GM18858 (cell line): Measurements from ENCODE around the gene GAL3ST2.
"Not testable (repeated sequence)": the region's sequence is repeated elsewhere in the genome, so short reads cannot be mapped to it uniquely, and the experiment has no call there.

Experiments used
- ATAC-seq: cut with Tn5 transposase; IDR thresholded peaks from one replicate; pipeline ENCODE4 v1.9.1; 2021; ENCODE audit not compliant: unreplicated experiment

Gene GAL3ST2

DNA sequence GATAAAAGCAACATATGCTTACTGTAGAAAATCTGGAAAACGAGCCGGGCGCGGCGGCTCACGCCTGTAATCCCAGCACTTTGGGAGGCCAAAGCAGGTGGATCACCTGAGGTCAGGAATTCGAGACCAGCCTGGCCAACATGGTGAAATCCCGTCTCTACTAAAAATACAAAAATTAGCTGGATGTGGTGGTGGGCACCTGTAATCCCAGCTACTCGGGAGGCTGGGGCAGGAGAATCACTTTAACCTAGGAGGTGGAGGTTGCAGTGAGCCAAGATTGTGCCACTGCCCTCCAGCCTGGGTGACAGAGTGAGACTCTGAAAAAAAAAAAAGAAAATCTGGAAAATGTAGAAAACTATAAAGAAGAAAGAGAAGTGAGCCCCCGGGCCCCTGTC is 41.2 kb downstream of the GAL3ST2 start:
- ATAC-seq, result not testable (repeated sequence)

DNA sequence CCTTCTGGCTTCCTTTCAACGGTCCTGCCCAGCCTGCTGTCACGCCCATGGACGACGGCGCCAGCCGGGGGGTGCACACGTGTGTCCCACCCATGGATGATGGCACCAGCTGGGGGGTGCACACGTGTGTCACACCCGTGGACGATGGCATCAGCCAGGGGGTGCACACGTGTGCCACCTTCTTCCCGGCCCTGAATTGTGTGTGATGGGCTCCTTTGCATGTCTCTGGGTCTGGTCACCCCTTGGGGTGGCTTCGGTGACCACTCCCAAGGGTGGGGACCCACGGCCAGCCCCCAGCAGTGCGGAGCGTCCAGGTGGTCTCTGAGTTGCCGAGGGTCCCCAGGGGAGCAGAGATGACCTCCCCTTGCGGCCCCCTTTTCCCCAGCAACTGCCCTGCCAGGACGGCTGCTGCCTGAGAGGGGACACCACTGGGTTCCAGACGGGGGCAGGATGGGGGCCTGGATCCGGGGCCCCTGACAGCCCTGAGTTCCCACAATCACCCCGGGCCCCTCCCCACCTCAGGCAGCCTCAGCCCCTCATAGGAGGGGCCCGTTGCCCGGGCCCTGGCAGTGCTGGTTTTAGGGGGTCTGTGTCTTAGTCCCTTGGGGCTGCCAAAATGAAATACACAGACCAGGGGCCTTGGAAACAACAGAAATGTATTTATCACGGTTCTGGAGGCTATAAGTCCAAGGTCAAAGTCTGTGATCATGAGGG is 41.8 kb downstream of the GAL3ST2 start:
- ATAC-seq, result no peak

- ATAC-seq, result no peak
Observed at GRCh38 chr2:241818943-241819270, 42.3 kb downstream of the GAL3ST2 start.

DNA sequence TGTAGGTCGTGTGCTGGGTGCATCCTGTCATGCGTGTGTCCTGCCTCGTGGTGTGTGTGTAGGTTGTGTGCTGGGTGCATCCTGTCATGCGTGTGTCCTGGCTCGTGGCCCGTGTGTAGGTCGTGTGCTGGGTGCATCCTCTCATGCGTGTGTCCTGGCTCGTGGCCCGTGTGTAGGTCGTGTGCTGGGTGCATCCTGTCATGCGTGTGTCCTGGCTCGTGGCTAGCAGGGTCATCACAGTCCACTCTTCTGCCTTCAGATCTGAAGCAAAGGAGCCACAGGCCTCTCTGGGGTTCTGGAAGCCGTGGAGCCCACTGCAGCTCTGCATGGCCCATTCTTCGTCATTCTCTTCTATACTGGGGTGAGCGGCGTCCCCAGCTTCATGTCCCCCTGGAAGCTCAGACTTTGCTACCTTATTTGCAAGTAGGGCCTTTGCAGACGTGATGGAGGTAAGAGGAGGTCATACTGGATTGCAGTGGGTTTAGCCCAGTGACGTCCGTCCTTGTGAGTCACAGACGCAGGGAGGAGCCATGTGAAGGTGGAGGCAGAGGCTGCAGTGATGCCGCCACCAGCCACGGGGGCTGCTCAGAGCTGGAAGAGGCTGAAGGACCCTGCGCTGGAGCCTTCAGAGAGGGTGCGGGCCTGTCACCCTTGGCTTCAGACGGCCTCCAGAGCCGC is 43.5 kb downstream of the GAL3ST2 start:
- ATAC-seq, result not testable (repeated sequence)

DNA sequence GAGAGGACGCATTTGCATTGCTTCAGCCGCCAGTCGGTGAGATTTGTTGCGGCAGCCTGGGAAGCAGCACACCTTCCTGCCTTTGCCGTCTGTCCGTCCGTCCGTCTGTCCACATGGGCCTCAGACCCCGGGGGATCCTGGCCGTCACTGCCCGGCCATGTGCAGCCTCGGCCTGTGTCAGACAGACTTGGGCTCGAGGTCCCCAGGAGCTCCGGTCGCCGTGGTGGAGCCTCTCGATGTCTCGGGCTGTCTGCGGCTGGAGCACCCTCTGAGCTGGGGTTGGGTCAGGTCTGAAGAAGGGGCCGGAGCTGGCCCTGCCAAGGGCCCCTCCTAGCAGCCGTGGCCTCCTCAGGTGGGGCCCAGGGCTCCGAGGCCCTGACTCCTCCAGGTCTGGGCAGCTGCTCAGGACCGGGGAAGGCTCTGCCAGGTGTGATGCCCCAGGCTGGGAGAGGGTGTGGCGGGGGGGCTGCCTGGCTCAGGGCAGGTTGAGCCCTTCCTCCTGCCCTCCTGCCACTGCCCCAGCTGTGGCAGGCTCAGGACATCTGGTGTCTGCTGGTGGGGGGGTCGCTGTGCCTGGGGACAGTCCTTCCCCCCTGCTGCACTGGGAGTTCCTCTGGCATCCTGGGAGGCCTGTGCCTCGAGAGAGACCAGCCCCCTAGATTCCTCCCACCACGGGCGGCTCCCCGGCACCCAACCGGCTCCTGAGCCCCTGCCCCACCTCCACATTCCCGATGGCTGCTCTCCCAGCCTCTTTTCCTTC is 44.2 kb downstream of the GAL3ST2 start:
- no peak for ATAC-seq

DNA sequence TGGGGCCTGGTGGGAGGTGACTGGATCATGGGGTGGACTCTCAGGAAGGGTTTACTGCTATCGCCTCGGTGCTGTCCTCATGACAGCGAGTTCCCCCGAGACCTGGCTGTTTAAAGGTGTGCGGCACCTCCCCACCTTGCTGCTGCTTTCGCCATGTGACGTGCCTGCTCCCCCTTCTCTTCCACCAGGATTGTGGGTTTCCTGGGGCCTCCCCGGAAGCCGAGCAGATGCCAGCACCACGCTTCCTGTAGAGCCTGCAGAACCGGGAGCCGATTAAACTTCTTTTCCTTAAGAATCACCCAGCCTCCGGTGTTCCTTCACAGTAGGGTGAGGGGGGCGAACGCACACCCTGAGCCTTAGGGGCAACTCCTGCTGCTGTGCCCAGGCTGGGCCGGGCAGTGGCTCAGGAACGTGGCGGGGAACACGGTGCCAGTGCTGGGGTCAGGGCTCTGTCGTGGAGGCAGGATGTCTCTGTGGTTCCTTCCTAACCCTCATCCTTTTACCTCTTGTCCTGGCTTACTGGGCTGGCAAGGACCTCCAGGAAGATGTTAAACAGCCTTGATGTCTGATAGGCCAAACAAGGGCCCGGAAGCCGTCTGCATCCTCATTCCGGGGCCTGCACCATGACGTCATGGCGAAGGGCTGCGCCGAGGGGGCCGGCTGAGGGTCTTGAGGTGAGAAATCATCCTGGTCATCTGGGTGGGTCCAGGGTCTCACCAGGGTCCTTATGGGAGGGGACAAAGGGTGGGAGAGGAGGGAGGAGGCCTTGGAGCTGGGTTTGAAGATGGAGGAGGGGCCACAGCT is 45.0 kb downstream of the GAL3ST2 start:
- ATAC-seq, result no peak

DNA sequence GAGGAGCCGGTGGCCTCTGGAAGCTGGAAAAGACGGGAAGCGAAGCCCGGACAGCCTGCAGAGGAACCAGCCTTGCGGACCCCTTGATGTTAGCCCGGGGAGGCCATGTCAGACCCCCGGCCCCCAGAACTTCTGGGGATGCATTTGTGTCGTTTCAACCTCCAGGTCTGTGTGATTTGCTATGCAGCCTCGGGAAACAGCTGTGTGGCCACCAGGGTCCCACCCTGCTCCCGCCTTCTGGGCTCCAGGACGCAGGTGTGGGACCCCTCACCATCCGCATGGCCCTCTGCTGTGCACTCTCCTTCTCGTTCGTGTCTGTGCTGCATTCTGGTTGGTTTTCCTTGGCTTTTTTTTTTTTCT is 45.6 kb downstream of the GAL3ST2 start:
- no peak for ATAC-seq

- ATAC-seq, result not testable (repeated sequence)
Observed at GRCh38 chr2:241823531-241824437, 47.2 kb downstream of the GAL3ST2 start.

- ATAC-seq, result no peak
Observed at GRCh38 chr2:241827394-241827793, 50.8 kb downstream of the GAL3ST2 start.

DNA sequence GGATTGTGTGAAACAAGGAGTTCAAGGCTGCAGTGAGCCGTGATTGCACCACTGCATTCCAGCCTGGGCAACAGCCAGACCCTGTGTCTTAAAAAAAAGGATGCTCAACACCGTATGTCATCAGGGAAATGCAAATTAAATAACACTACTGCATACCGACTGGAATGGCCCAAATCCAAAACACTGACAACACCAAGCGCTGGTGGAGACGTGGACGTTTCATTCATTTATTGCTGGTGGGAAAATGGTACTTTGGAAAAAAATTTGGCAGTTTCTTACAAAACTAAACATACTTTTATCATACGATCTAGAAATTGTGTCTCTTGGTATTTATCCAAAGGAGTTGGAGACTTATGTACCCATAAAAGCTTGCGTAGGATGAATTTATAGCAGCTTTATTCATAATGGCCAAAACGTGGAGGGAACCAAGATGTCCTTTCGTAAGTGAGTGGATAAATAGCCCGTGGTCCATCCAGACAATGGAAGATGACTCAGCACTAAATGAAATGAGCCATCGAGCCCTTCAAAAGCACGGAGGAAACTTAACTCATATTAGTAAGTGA is 56.6 kb downstream of the GAL3ST2 start:
- ATAC-seq, result no peak

DNA sequence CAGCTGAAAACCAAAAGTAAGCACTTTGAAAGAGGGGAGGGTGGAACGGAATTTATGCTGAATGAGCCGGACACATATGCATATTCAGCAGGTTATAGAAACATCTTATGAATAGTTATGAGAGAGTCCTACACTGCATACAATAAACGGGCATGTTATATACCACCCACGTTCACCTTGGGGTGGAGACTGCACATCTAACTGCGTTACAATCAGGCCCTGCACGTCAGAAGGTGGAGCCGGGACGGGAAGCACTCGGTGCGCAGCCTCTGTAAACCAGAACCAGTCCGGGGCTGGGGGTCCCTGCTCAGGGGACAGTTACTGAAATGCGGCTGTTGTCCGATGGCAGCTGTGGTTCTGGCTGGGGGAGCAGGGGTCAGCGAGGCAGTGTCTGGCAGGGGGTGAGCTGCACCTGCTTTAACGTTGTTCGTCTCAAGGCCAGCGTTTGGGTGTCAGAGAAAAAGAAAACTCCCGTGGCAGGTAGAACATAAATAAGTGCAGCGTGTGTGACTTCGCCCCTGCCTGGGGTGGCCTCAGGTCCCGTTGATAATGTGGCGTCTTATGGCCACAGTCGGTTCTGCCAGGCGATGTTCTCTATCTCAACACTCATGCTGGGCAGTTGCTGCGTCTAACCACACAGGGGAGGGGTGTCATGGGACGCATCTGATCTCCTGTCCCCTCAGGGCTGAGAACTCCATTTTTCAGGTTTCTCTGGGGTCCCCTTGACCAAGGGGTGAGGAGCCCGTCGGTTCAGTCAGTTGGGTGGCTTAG is 57.3 kb downstream of the GAL3ST2 start:
- not testable (repeated sequence) for ATAC-seq

- no peak for ATAC-seq
Observed at GRCh38 chr2:241834527-241835210, 58.0 kb downstream of the GAL3ST2 start.

GRCh38 chr2:241835611-241836010 is 59.0 kb downstream of the GAL3ST2 start:
- no peak for ATAC-seq

- ATAC-seq, result no peak
Observed at GRCh38 chr2:241836292-241836691, 59.7 kb downstream of the GAL3ST2 start.

DNA sequence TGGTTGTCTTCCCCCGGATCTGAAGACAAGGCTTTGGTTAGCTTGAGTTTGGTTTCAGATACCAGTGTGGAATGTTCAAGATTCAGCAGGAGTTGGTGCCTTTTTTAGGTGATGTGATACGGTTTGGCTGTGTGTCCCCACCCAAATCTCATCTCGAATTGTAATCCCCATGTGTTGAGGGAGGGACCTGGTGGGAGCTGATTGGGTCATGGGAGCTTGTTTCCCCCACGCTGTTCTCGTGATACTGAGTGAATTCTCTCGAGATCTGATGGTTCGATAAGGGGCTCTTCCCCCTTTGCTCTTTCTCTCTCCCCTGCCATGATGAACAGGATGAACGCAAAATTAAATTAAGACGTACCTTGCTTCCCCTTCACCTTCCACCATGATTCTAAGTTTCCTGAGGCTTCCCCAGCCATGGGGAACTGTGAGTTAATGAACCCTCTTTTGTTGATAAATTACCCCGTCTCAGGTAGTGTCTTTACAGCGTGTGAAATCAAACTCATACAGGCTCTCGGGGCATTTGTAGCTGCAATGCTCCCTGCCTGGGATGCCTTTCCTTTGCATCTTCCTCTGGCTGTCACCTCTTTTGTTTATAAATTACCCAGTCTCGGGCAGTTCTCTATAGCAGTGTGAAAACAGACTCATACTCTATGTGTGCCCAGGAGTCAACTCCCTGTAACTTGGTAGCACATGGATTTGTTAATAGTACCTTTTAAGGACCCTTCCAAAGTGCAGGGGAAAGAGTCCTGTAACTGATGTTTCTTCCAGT is 60.8 kb downstream of the GAL3ST2 start:
- no peak for ATAC-seq

DNA sequence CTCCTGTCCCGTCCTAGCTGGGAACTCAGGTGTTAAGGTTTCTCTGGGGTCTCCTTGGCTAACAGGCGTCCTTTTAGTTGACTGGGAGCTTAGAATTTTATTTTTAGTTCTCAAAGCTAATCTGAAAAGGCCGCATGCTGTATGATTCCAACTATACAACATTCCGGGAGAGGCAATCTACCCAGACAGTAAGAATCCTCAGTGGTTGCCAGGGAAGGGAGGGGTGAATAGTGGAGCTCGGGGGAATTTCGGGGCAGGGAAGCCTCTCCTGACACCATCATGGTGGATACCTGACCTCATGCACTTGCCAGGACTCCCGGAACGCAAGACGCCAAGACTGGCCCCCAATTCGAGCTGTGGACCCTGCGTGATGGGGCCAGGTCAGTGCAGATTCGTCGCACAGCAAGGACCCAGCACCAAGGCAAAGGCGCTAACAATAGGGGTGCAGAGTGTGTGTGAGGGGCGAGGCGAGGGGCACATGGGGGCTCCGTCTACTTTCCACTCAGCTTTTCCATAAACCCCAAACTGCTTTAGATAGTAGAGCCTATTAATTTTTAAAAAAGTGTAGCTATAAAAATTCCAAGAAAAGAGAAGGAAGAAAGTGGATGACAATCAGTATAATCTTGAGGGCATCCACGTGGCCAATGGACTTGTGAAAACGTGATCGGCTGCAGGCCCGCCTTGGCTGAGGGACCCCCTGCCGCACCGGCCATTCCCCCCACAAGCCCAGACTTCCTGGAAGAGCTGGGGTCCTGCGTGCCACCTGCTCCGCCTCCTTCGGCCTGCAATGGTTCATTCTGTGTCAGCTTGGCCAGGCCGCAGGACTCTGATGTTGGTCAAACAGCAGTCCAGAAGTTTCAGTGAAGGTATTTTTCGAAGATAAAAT is 64.8 kb downstream of the GAL3ST2 start:
- ATAC-seq, result no peak

- ATAC-seq, result no peak
Observed at GRCh38 chr2:241842067-241842415, 65.4 kb downstream of the GAL3ST2 start.
